K562 (cell line): ENCODE data around the gene MED14. TPM values are rescaled to one million over a fixed set of nuclear protein-coding genes. Genes with fewer than 3 reads are reported as not detected.

Experiments
- ATAC-seq: fragments of 200-7000 bp; cut with Tn5 transposase; 3 replicates; pipeline ENCODE4 v1.9.1; 2020; ENCODE audit warnings: moderate library complexity
- BruUV-seq: library from RNA; stranded (reverse); fragments of 400-500 nt; replicated peaks from 2 replicates; lab custom pipeline; 2021; lab: Mats Ljungman, UMichigan
- CTCF ChIA-PET: fragments of 300-600 bp; formaldehyde crosslinking; extraction: SDS; loops from one replicate; lab custom pipeline; 2021; ENCODE audit warnings: low intra/inter-chr PET ratio; lab: Yijun Ruan, JAX
- POLR2A ChIA-PET: fragments of 300-600, 350-650 bp; sonication (Branson Sonifier 250); formaldehyde crosslinking; extraction: SDS; loops from one replicate; lab custom pipeline; 2021; ENCODE audit warnings: antibody characterized with exemption, inconsistent platforms; lab: Yijun Ruan, JAX
- DNase-seq, 4 experiments: peaks; one replicate each; pipeline versions ENCODE4 v3.0.0 to v3.0.0-alpha.2; 2011 to 2018; ENCODE audit warnings: low spot score in 3 of 4, mixed read lengths in 3 of 4; ENCODE audit errors: extremely low read depth in 1 of 4
- FAIRE-seq: peaks from 2 replicates; lab custom pipeline; 2011; peaks lifted over from hg19 to GRCh38; lab: Jason Lieb, UNC
- H2AFZ ChIP-seq: 2 replicates; pipeline ENCODE4 v1.6.0; 2011; ENCODE audit warnings: low read depth, low read length, control low read depth, inconsistent platforms
- H3K27ac ChIP-seq: fragments of 200-600 bp; 3 replicates; pipeline ENCODE4 v1.8.0; 2011; ENCODE audit warnings: low read depth, mild to moderate bottlenecking, control low read depth, inconsistent platforms, low read length, moderate library complexity, mixed read lengths; ENCODE audit errors: extremely low read depth
- H3K27me3 ChIP-seq, 2 experiments: fragments of 300-600 bp in 1 of 2; 2 replicates in 1 of 2; 3 replicates in 1 of 2; pipeline versions ENCODE4 v1.6.0 to v1.8.0; 2011; ENCODE audit warnings: inconsistent platforms in 2 of 2, low read length in 2 of 2, mild to moderate bottlenecking in 1 of 2, mixed read lengths in 1 of 2, moderate library complexity in 1 of 2; ENCODE audit not compliant: control insufficient read depth in 2 of 2, insufficient read depth in 2 of 2
- H3K36me3 ChIP-seq: fragments of 300-600 bp; 3 replicates; pipeline ENCODE4 v1.8.0; 2011; ENCODE audit warnings: mild to moderate bottlenecking, low read length, inconsistent platforms; ENCODE audit not compliant: control insufficient read depth, insufficient read depth
- H3K4me1 ChIP-seq, 2 experiments: fragments of 200-600 bp in 1 of 2; replicated peaks in 1 of 2; 2 replicates in 1 of 2; 3 replicates in 1 of 2; pipeline versions ENCODE4 v1.5.1 to v1.8.0; 2011; ENCODE audit warnings: inconsistent platforms in 2 of 2, low read length in 2 of 2, mild to moderate bottlenecking in 1 of 2, mixed read lengths in 1 of 2, moderate library complexity in 1 of 2; ENCODE audit not compliant: control insufficient read depth in 2 of 2, insufficient read depth in 2 of 2
- H3K4me2 ChIP-seq: 2 replicates; pipeline ENCODE4 v1.6.1; 2011; ENCODE audit warnings: low read length, control low read depth, inconsistent platforms, mixed read lengths; ENCODE audit not compliant: insufficient read depth
- H3K4me3 ChIP-seq: fragments of 200-600 bp; sonication (generic), shearing (Covaris generic); 2 replicates; pipeline ENCODE4 v1.5.1; 2016; ENCODE audit warnings: control low read depth, inconsistent platforms
- H3K79me2 ChIP-seq: fragments of 200-600 bp; 3 replicates; pipeline ENCODE4 v1.8.0; 2011; ENCODE audit warnings: low read length, inconsistent platforms; ENCODE audit not compliant: control insufficient read depth, insufficient read depth
- H3K9ac ChIP-seq, 2 experiments: 2 replicates each; pipeline versions ENCODE4 v1.6.0 to v1.6.1; 2011; ENCODE audit warnings: low read depth in 2 of 2, low read length in 2 of 2, control low read depth in 1 of 2, inconsistent platforms in 1 of 2, mild to moderate bottlenecking in 1 of 2, mixed read lengths in 1 of 2; ENCODE audit not compliant: insufficient read depth in 1 of 2
- H3K9me1 ChIP-seq: one replicate; pipeline ENCODE4 v1.6.0; 2011; ENCODE audit warnings: inconsistent platforms, mild to moderate bottlenecking, low read length, moderate library complexity; ENCODE audit not compliant: control insufficient read depth, insufficient read depth
- H3K9me3 ChIP-seq: replicated peaks from 2 replicates; pipeline ENCODE4 v1.5.1; 2011; ENCODE audit warnings: low read depth, low read length, inconsistent platforms; ENCODE audit not compliant: control insufficient read depth, insufficient read depth
- H4K20me1 ChIP-seq: replicated peaks from 2 replicates; pipeline ENCODE4 v1.6.1; 2011; ENCODE audit warnings: low read length, inconsistent platforms, mixed read lengths; ENCODE audit not compliant: control insufficient read depth, insufficient read depth
- WGBS: fragments of 100-300 bp; shearing (Covaris generic); methylation state at CpG from one replicate; pipeline ENCODE4 v1.1.6; 2016; ENCODE audit warnings: low coverage, mixed read lengths; ENCODE audit not compliant: insufficient coverage; ENCODE audit errors: missing lambda C conversion rate; 5-methylcytosine and 5-hydroxymethylcytosine counted together
- in situ Hi-C: fragments of 300-500 bp; cut with MboI; formaldehyde crosslinking; loops from 4 replicates; pipeline ENCODE4 v1.15.0; 2018; ENCODE audit warnings: inconsistent platforms, mixed read lengths
- intact Hi-C: fragments of 100-400 bp; cut with micrococcal nuclease; formaldehyde crosslinking; loops from 2 replicates; pipeline ENCODE4 v1.14.2; 2022
- polyA plus RNA-seq, 8 experiments: library from polyadenylated mRNA; depleted of rRNA in 4 of 8; stranded (reverse) in 5 of 8; unstranded in 3 of 8; fragments of >200 nt; fragmentation: Nextera tagmentation in 2 of 8; fragmentation: Illumina TruSeq in 1 of 8; extraction: Ambion mirVana in 2 of 8; extraction: Trizol in 1 of 8; gene quantifications; 2 replicates each; pipeline versions ENCODE4 v1.2.1 to v1.2.3, GENCODE V29; 2011 to 2014; ENCODE audit warnings: inconsistent platforms in 1 of 8, missing spikeins in 1 of 8
- total RNA-seq, 7 experiments: library from RNA; depleted of rRNA in 6 of 7; stranded (reverse); fragments of >200 nt in 6 of 7; fragmentation: Illumina TruSeq in 2 of 7; extraction: Trizol in 2 of 7; gene quantifications; 2 replicates each; pipeline versions ENCODE4 v1.2.1 to v1.2.3, GENCODE V29; 2011 to 2021; ENCODE audit warnings: low replicate concordance in 1 of 7
- TF ChIP-seq, protein P1 (sequence below): fragments of 450-650 bp; IDR thresholded peaks from 2 replicates; pipeline ENCODE4 v1.7.1; 2018; ENCODE audit warnings: mild to moderate bottlenecking, low read depth; ENCODE audit not compliant: partially characterized antibody

The MED14 gene
- total and polyA plus RNA-seq, 9 of the 15 experiments (the other 6 are each of a cell fraction or from before 2014, with no cell fraction given) = 9.2 to 35.3 (median 18.7) TPM

- in situ Hi-C loops (no loop called here), intact Hi-C loops (loop anchor here (5.0 to 10.0 kb wide), 3 partner anchors 85 to 462 kb away; partner anchors contain the start of gene MED14)
- POLR2A ChIA-PET = no interaction called here
- peaks cover 0 to 2% of the 10 kb centered on the region in 2 experiments; a peak in 3 of 5 replicates for H3K4me1 ChIP-seq
- no peak overlapping the region for H3K9ac ChIP-seq
- no TSS peak for BruUV-seq
- DNase-seq (no peak), FAIRE-seq (no peak), ATAC-seq (no peak)
- CTCF ChIA-PET = interaction anchor here (0.6 to 0.8 kb wide), 2 partner anchors 142 to 601 kb away, joined by 3 read pairs; no protein-coding TSS in a partner anchor
- H3K79me2 ChIP-seq = no peaks in the 10 kb centered on the region
- H3K27me3 ChIP-seq = no peaks in the 10 kb centered on the region
- no peak overlapping the region for H2AFZ ChIP-seq
- no peaks in the 10 kb centered on the region for H3K9me3 ChIP-seq
- no peaks in the 10 kb centered on the region for H4K20me1 ChIP-seq
- no peak overlapping the region for H3K4me2 ChIP-seq
- TF ChIP-seq, protein P1, sequence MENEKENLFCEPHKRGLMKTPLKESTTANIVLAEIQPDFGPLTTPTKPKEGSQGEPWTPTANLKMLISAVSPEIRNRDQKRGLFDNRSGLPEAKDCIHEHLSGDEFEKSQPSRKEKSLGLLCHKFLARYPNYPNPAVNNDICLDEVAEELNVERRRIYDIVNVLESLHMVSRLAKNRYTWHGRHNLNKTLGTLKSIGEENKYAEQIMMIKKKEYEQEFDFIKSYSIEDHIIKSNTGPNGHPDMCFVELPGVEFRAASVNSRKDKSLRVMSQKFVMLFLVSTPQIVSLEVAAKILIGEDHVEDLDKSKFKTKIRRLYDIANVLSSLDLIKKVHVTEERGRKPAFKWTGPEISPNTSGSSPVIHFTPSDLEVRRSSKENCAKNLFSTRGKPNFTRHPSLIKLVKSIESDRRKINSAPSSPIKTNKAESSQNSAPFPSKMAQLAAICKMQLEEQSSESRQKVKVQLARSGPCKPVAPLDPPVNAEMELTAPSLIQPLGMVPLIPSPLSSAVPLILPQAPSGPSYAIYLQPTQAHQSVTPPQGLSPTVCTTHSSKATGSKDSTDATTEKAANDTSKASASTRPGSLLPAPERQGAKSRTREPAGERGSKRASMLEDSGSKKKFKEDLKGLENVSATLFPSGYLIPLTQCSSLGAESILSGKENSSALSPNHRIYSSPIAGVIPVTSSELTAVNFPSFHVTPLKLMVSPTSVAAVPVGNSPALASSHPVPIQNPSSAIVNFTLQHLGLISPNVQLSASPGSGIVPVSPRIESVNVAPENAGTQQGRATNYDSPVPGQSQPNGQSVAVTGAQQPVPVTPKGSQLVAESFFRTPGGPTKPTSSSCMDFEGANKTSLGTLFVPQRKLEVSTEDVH = no peak
- 40% methylated on average over 1 of the region's 1 CpG for WGBS
- peaks cover 30% of the 10 kb centered on the region; the same call in 2 of the 3 replicates for H3K36me3 ChIP-seq
- H3K4me3 ChIP-seq = no peak overlapping the region
- H3K9me1 ChIP-seq = no peaks in the 10 kb centered on the region
- H3K27ac ChIP-seq = no peak overlapping the region
Observed at GRCh38 chrX:40652664-40653063, 82.7 kb downstream of the MED14 start.
